GM19043 (cell line): ENCODE results near the gene NEDD4.
"Not testable (repeated sequence)": the region's sequence is repeated elsewhere in the genome, so short reads cannot be mapped to it uniquely, and the experiment has no call there.

Experiments
- ATAC-seq: cut with Tn5 transposase; IDR thresholded peaks from one replicate; pipeline ENCODE4 v1.9.1; 2021; ENCODE audit warnings: low read depth; ENCODE audit not compliant: unreplicated experiment

The NEDD4 gene

DNA sequence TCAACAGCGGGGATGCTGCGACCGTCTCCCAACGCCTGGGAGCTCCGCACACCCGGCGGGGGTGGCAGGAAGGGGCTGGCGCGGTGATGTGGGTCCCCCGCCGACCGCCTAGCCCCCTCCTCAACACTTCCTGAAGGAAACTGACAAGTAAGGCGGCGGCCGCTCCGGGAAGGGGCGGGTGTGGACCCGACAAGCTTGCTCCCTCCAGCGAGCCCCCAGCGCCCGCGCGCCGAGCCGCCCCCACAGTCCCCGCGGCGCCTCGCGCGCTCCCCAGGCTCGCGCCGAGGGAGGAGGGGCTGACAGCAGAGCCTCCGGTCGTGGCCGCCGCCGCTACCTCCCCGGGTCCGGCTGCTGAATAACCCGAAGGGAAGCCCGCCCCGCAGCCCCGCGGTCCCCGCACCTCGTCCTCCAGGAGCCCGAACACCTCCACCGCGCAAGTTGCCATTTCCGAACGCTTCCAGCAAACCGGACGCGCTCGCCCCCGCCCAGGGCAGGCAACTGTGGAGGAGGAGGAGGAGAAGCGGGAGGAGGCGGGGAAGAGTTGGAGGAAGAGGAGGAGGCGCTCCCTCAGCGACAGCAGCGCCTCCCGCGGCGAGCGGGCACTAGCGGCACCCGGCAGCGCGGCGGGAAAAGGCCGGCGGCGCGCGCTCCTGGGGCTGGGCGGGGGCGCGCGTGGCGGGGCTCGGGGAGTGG lies at the start of gene NEDD4:
NEDD4 (minus strand) TSS at position 502 of the 693 bp plus-strand sequence; CDS start at position 445, 57 bp downstream.
- ATAC-seq, result peak; percentile 83

DNA sequence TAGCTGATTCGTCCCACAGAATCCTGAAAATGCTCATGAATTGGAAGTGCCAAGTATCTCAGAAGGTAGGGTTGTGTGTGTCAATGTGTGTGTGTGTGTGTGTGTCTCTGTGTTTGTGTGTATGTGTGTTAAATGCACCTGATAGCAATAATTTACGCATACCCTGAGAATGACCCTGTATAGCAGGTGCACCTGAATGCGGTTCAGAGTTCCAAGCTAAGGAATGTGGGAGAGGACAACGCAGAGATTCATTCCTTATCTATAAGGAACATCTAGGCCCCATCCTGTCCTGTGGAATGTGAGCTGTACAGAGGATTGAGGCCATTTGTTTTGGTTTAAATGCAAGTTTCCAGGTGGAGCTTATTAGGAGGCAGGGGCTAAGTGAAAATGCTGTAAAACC lies 49.1 kb upstream of the NEDD4 start:
- no peak for ATAC-seq

DNA sequence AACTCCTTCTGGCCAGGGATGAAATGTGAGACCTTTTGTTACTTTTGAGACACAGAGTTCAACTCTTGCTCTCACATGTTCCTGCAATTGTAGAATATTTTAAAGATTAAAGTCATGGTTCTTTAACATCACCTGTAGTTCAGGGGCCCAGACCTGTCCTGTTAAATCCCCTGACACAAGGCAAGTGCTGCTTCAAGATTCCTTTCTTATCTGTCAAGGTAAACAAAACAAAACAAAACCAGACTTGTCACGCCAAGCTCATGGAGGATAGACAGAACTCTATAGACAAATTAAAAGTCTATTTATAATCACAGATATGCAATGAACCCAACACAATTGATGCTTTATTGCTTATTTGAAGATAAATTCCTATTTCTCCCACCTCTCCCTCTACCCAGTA lies 48.6 kb upstream of the NEDD4 start:
- no peak for ATAC-seq

DNA sequence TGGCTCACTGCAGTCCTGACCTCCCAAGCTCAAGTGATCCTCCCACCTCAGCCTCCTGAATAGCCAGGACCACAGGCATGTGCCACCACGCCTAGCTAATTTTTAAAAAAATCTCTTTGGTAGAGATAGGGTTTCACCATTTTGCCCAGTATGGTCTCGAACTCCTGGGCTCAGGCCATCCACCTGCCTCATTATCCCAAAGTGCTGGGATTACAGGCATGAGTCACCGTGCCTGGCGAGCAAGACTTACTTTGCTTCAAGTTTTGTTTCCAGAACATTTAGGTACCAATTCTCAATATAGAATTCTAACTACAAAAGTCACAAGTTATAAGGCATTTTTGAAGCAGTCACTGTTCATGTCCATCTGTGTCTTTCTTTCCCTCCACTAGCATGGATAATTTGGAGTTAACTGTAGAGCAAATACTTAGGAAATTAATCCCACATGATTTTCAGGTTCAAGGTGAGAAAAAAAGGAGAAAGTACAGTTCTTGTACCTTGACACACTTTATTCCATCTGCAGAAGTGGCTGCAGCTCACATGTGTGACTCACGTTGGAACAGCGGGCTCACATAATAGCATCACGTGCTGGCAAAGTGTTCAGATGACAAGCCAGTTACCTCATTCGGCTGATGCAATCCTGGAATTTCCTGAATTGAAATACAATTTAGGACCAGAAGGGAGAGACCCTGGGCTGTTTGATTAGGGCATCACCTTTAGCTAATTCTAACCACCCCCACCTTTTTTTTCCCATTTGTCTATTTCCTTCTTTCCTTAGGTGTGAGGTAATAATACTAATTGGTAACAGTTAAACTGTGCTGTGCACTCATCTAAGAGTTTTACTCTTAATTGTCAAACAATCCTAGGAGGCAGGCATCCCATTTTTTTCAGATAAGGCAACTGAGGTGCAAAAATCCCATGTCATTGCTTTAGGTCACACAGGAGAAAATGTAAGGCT lies 46.9 kb upstream of the NEDD4 start:
- no peak for ATAC-seq

DNA sequence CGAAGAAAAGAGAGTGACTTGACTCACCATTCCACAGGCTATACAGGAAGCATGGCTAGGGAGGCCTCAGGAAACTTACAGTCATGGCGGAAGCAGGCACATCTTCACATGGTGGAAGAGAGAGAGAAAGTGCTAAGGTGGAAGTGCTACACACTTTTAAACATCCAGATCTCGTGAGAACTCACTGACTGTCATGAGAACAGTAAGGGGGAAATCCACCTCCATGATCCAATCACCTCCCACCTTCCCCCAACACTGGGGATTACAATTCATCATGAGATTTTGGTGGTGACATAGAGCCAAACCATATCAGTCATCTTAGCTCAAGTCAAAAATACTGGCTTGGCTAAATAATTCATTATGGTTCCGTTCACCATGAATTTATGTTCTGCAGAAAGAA lies 45.3 kb upstream of the NEDD4 start:
- ATAC-seq, result no peak

DNA sequence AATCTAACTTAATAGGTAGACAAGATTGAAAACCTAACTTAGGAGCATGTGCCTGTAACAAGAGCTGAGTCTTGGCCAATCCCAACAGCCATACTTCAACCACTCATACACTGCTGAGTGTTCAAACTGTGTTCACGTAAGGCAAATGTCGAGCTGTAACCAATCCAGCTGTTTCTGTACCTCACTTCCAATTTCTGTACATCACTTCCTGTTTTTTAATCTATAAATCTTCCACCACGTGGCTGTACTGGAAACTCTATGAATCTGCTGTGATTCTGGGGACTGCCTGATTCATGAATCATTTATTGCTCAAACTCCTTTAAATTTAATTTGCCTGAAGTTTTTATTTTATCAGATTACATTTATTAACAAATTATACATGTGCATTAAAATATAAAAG lies 44.6 kb upstream of the NEDD4 start:
- no peak for ATAC-seq

DNA sequence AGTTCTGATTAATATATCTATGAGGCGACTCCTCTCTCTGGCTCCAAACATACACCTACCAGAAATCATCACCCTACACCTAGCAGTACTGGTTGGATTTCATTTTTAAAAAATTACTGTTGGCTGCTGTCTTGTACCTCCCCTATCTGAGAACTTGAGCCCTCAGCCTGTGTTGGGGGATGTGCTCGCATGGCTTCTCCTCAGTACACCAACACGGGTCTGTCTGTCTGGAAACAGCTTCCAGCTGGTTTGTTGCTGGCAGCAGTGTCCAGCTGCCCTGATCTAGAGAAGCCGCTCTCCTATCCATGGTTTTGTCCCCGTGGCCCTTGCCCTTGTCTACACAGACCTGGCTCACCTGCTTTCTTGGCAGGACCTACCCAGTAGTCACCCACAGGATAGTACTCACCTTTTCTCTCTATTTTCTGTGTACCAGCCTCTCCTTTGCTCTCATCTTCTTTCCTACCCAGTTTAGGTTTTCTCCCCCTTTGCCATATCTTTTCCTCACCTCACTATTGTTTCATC lies 43.2 kb upstream of the NEDD4 start:
- no peak for ATAC-seq

DNA sequence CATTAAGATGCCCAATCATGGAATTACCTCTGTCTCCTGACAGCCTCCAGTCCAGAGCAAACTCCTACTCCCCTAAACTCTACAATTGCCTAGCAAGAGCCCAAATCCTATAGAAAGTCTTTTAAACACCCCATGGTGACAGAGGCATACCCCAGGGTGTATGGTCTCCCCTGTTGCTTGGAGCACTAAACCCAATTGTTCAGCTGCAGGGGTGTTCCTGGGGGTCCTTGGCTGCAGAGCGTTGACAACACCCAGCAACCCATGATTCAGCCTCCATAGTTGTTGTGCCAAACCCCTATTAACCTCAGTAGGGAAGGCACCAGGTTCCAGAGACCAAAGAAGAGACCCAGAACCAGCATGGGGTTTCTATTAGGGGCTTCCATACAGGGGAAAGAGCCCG lies 41.8 kb upstream of the NEDD4 start:
- ATAC-seq, result no peak

DNA sequence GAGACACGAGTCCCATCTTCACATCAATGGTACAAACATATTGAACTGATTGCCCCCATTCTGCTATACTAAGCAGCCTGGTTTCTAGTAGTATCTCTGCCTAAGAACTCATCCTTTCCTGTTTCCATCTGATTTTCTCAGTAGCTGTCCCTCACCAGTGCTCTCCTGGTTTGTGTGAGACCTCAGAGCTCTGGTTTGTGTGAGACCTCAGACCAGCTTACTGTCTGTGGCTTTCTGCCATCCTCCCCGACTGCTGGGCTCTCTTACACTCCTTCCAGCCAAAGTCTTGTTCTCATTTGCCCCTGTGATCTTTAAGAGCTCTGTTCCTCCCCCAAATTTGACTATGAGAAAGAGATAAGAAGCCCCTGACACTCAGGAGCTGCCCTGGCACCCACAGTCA lies 41.1 kb upstream of the NEDD4 start:
- no peak for ATAC-seq

DNA sequence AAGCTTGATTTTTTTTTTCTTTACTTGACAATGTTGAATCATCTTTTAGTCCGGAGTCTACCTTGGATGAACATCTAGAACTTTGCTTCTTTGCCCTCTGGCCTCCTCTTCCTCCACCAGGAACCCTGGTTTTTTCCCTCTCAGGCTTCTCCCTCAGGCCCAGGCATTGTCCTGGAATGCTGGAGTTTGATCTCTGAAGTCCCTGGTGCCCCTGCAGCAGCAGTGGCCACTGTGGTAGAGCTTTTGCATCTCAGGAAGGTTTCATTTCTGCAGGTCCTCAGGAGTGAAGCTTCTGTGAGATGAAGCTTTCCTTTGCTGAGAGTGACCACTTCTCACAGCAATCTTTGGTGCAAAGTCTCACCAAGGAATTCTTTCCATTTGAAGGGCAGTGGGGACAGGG lies 39.0 kb upstream of the NEDD4 start:
- no peak for ATAC-seq

DNA sequence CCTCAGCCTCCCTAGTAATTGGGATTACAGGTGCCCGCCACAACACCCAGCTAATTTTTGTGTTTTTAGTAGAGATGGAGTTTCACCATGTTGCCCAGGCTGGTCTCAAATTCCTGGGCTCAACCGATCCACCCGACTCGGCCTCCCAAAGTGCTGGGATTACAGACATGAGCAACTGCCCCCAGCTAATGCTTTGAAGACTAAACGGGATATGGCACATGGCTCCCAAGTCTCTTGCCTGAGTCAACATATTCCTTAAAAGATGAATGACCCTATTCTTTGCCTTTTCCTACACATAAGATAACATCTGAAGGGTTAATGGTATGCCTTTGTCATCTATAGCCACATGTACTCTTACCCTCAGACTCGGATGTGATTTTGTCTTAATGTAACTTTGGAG lies 38.4 kb upstream of the NEDD4 start:
- no peak for ATAC-seq

DNA sequence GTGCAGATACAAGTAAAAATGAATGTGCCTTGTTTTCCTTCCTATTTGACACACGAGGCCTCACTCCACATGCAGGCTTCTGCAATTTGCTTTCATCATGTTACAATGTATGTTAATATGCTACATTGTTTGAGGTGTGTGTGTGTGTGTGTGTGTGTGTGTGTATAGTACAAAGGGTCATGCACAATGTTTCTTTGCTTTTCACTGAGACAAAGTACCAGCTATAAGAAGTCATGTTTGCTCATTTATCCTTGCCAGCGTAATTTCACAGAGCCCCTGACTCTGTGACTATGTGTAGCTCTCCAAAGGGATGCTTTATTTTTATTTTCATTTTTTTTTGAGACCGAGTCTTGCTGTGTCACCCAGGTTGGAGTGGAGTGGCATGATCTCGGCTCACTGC lies 38.0 kb upstream of the NEDD4 start:
- ATAC-seq, result no peak

DNA sequence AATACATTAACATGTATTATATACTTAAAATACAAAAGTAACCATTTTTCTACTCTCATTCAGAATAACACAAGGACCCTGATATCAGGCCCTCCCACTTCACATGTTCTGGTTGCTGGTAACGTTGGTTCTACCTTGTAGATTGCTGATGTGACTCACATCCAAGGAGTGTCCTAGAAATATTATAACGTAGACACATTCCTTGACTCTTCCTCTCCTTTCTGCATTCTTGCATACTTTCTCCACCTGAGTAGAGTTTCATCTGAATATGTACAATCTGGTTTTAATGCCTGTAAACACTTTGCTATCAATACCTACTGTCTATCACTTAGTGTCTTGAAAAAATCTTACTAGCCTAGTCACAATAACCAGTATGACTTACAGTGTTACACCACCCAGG lies 35.0 kb upstream of the NEDD4 start:
- ATAC-seq, result no peak

DNA sequence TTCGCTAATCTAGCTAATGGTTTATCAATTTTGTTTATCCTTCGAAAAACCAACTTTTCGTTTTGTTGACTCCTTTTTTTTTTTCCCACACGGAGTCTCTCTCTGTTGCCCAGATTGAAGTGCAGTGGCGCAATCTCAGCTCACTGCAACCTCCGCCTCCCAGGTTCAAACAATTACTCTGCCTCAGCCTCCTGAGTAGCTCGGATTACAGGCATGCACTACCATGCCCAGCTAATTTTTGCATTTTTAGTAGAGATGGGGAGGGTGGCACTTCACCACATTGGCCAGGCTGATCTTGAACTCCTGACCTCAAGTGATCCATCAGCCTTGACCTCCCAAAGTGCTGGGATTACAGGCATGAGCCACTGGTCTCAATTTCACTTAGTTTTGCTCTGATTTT lies 29.7 kb upstream of the NEDD4 start:
- not testable (repeated sequence) for ATAC-seq

DNA sequence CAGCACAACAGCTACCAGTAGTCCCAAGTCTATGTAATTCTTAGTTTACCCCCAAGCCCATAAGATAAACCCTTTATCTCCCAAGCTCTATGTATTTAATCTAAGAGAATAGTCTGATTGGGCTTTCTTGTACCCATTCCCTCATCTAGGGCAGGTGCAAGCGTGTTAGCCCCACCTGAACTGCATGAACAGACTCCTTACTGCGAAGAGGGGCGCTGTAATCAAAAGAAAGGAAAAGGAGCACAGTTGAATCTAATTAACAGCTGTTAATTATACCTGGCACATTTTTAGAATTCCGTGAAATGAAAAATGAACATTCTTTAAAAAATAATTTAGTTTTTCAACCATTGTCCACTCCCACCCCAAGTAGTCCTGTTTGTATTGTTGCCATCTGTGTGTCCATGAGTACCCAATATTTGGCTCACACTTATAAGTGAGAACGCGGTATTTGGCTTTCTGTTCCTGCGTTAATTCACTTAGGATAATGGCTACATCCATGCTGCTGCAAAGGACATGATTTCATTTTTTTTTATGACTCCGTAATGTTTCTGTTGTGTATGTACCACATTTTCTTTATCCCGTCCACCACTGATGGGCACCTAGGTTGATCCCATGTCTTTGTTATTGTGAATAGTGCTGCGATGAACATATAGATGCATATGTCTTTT lies 26.5 kb upstream of the NEDD4 start:
- ATAC-seq, result no peak

DNA sequence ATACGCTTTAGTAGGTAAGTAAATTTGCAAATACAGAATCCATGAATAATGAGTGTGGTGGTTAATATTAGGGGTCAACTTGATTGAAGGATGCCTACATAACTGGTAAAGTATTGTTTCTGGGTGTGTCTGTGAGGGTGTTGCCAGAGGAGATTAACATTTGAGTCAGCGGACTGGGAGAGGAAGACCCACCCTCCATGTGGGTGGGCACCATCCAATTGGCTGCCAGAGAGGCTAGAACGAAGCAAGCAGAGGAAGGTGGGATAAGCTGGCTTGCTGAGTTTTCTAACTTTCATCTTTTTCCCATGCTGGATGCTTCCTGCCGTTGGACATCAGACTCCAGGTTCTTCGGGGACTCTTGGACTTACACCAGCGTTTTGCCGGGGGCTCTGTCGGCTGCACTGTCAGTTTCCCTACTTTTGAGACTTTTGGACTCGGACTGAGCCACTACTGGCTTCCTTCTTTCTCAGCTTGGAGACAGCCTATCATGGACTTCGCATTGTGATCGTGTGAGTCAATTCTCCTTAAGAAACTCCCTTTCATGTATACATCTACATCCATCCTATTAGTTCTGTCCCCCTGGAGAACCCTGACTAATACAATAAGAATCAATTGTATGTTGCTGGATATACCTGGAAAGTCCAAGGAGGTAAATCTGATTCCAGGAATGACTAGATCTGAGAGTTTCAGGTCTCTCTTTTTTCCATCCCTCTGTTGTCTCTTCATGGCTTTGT lies 25.8 kb upstream of the NEDD4 start:
- no peak for ATAC-seq

DNA sequence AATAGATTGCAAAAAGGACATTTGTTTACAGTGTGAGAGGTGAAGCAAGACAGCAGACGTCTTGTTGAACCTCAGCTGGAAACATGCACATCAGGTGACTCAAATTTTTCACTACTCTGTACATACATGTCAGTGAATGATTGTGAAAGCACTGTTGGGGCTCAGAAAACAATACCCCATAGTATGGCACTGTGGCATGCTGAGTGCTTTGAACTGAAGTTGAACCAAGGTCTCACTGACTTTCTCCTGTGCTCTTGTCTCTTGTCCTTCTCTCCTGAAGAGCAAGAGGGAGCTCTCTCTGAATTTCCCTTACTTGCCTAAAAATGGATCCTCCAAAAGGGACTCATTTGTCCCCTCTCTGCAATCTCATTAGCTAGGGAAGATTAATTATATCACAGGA lies 24.5 kb upstream of the NEDD4 start:
- no peak for ATAC-seq

DNA sequence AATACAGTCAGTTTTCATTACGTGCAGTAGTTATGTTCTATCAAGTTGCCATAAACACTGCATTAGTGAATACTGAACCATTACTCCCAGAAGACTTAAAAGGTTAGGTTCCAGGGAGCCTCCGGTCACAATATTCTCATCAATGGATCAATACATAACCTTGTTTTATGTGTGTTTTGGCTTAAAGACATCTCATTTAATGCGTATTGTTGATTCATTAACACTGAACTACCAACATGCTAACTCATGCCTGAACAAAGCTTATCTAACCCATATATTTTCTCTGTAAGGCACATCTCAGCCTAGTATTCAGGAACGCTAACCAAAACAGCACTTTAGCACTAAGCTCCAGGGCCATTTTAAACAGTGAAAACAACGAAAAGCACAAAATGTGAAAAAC lies 24.1 kb upstream of the NEDD4 start:
- no peak for ATAC-seq

DNA sequence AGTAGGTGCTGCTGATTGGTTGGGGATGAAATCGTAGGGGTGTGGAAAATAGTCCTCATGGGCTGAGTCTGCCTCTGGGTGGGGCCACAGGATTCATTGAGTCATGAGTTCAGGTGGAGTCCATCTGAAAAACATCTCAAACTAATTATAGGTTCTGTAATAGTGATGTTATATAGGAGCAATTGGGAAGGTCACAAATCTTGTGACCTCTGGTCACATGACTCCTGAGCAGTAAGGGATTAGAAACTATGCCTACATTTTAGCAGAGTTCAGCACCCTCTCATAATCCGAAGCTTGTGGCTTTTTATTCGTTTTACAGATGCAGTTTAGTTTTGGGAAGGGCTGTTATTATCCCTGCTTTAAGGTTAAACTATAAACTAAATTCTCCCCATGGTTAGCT lies 22.9 kb upstream of the NEDD4 start:
- ATAC-seq, result no peak

DNA sequence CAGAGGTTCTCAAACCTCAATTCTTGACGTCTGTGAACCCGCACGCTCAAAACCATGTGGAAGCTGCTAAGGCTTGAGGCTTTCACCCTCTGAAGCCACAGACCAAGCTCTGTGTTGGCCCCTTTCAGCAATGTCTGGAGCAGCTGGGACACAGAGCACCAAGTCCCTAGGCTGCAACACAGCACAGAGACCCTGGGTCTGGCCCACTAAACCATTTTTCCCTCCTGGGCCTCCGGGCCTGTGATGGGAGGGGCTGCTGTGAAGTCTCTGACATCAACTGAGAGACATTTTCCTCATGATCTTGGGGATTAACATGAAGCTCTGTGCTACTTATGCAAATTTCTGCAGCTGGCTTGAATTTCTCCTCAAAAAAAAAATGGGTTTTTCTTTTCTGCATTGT lies 21.3 kb upstream of the NEDD4 start:
- no peak for ATAC-seq
